ENCODE results near the gene TBXAS1. TPM values are rescaled to one million over a fixed set of nuclear protein-coding genes. Genes with fewer than 3 reads are reported as not detected.
A peak's percentile ranks its signal among the peaks of the same experiment; 100 is the strongest.

The TBXAS1 gene
- total RNA-seq, 3 donors from 2014 or later (not counting 1 experiment from before 2014, with no cell fraction given) = 72.7 to 110 (median 88.7) TPM

- Histone ChIP-seq H3K9me3 (ENCODE audit: control insufficient read depth, insufficient read depth, low read length) (no peaks in the 10 kb centered on the region), H3K36me3 (ENCODE audit: control insufficient read depth, insufficient read depth, low read length) (no peaks in the 10 kb centered on the region), H3K4me3 (ENCODE audit: low read length) (no peak overlapping the region), H3K27ac (ENCODE audit: low read length) (no peak overlapping the region), H3K4me1 (ENCODE audit: control insufficient read depth, insufficient read depth, low read length) (peaks cover 13% of the 10 kb centered on the region), H3K27me3 (ENCODE audit: control insufficient read depth, insufficient read depth, low read length) (no peaks in the 10 kb centered on the region)
- Mint-ChIP-seq H3K27me3 (ENCODE audit: low read depth in 2 of 2) (no peaks in the 10 kb centered on the region), H3K4me3 (no peak overlapping the region), H3K9me3 (peaks cover 4 to 5% of the 10 kb centered on the region in 2 donors), H3K36me3 (peaks cover 7% of the 10 kb centered on the region), H3K27ac (peak overlapping the region in 1 of 2 donors; percentile 4), H3K4me1 (peaks cover 54 to 73% of the 10 kb centered on the region in 2 donors)
- 95% methylated on average over 4 of the region's 4 CpGs for WGBS (ENCODE audit: insufficient coverage)
- intact Hi-C loops (cut with micrococcal nuclease) = no loop called here
- ATAC-seq = no peak
- TF ChIP-seq CTCF (IDR thresholded peaks at IDR 0.05) = no peak
- no peak for DNase-seq
These were observed 17.2 kb downstream of the TBXAS1 start for GRCh38 chr7:139846297-139846696.

- Mint-ChIP-seq H3K36me3 (peaks cover 7% of the 10 kb centered on the region), H3K27ac (peak overlapping the region in 1 of 2 donors; percentile 17), H3K27me3 (ENCODE audit: low read depth in 2 of 2) (no peaks in the 10 kb centered on the region), H3K4me3 (no peak overlapping the region), H3K4me1 (peaks cover 48 to 66% of the 10 kb centered on the region in 2 donors), H3K9me3 (peaks cover 4 to 5% of the 10 kb centered on the region in 2 donors)
- Histone ChIP-seq H3K27ac (ENCODE audit: low read length) (no peak overlapping the region), H3K9me3 (ENCODE audit: control insufficient read depth, insufficient read depth, low read length) (no peaks in the 10 kb centered on the region), H3K4me3 (ENCODE audit: low read length) (no peak overlapping the region), H3K27me3 (ENCODE audit: control insufficient read depth, insufficient read depth, low read length) (no peaks in the 10 kb centered on the region), H3K4me1 (ENCODE audit: control insufficient read depth, insufficient read depth, low read length) (no peaks in the 10 kb centered on the region), H3K36me3 (ENCODE audit: control insufficient read depth, insufficient read depth, low read length) (no peaks in the 10 kb centered on the region)
- no peak for TF ChIP-seq CTCF (IDR thresholded peaks at IDR 0.05)
- intact Hi-C loops (cut with micrococcal nuclease) = no loop called here
- DNase-seq (no peak), ATAC-seq (no peak)
- WGBS (ENCODE audit: insufficient coverage) = 87% methylated on average over 2 of the region's 2 CpGs
These were observed 19.2 kb downstream of the TBXAS1 start for GRCh38 chr7:139848274-139848673.

- Histone ChIP-seq H3K4me3 (ENCODE audit: low read length) (no peak overlapping the region), H3K36me3 (ENCODE audit: control insufficient read depth, insufficient read depth, low read length) (no peaks in the 10 kb centered on the region), H3K9me3 (ENCODE audit: control insufficient read depth, insufficient read depth, low read length) (no peaks in the 10 kb centered on the region), H3K4me1 (ENCODE audit: control insufficient read depth, insufficient read depth, low read length) (peaks cover 26% of the 10 kb centered on the region), H3K27ac (ENCODE audit: low read length) (no peak overlapping the region), H3K27me3 (ENCODE audit: control insufficient read depth, insufficient read depth, low read length) (no peaks in the 10 kb centered on the region)
- Mint-ChIP-seq H3K27me3 (ENCODE audit: low read depth in 2 of 2) (no peaks in the 10 kb centered on the region), H3K9me3 (peaks cover 4 to 5% of the 10 kb centered on the region in 2 donors), H3K36me3 (peaks cover 7% of the 10 kb centered on the region), H3K27ac (peak overlapping the region; percentile 6 to 34), H3K4me1 (peaks cover 58 to 70% of the 10 kb centered on the region in 2 donors), H3K4me3 (no peak overlapping the region)
- WGBS (ENCODE audit: insufficient coverage) = 81% methylated on average over 3 of the region's 3 CpGs
- DNase-seq = no peak
- no peak for ATAC-seq
- intact Hi-C loops (cut with micrococcal nuclease) = no loop called here
- no peak for TF ChIP-seq CTCF (IDR thresholded peaks at IDR 0.05)
These were observed 21.8 kb downstream of the TBXAS1 start for GRCh38 chr7:139850906-139851305.

Data from natural killer cell (primary cell).